Ecto neural progenitor cell (in vitro differentiated cells): Measurements from ENCODE around the gene KNDC1.
"Not testable (repeated sequence)": the region's sequence is repeated elsewhere in the genome, so short reads cannot be mapped to it uniquely, and the experiment has no call there.

Experiments used
- DNase-seq: peaks from one replicate; pipeline ENCODE4 v3.0.0-alpha.2; 2018; ENCODE audit warnings: low spot score

Gene KNDC1

GRCh38 chr10:133159950-133160825 lies at the start of gene KNDC1:
KNDC1 (plus strand) TSS chr10:133160219; CDS start chr10:133160468, 249 bp downstream.
- DNase-seq: peak; percentile 78

GRCh38 chr10:133110609-133111275 lies 49.3 kb upstream of the KNDC1 start:
- no peak for DNase-seq

GRCh38 chr10:133111640-133112039 lies 48.4 kb upstream of the KNDC1 start:
- not testable (repeated sequence) for DNase-seq

- no peak for DNase-seq
Measured at GRCh38 chr10:133113146-133113830, 46.7 kb upstream of the KNDC1 start.

GRCh38 chr10:133113847-133114246 lies 46.2 kb upstream of the KNDC1 start:
- DNase-seq: no peak

GRCh38 chr10:133114251-133114650 lies 45.8 kb upstream of the KNDC1 start:
- DNase-seq: no peak

- no peak for DNase-seq
Measured at GRCh38 chr10:133114726-133115452, 45.1 kb upstream of the KNDC1 start.

GRCh38 chr10:133115453-133115842 lies 44.6 kb upstream of the KNDC1 start:
- DNase-seq: no peak

GRCh38 chr10:133115976-133116375 lies 44.0 kb upstream of the KNDC1 start:
- no peak for DNase-seq

- DNase-seq: no peak
Measured at GRCh38 chr10:133116455-133116854, 43.6 kb upstream of the KNDC1 start.

GRCh38 chr10:133117036-133117687 lies 42.9 kb upstream of the KNDC1 start:
- no peak for DNase-seq

- DNase-seq: no peak
Measured at GRCh38 chr10:133117688-133118071, 42.3 kb upstream of the KNDC1 start.

- DNase-seq: no peak
Measured at GRCh38 chr10:133121479-133121878, 38.5 kb upstream of the KNDC1 start.

- no peak for DNase-seq
Measured at GRCh38 chr10:133122171-133122935, 37.7 kb upstream of the KNDC1 start.

- DNase-seq: no peak
Measured at GRCh38 chr10:133123050-133123745, 36.8 kb upstream of the KNDC1 start.

GRCh38 chr10:133123746-133124356 lies 36.2 kb upstream of the KNDC1 start:
- DNase-seq: no peak

GRCh38 chr10:133124357-133125211 lies 35.4 kb upstream of the KNDC1 start:
- peak; percentile 79 for DNase-seq

- DNase-seq: no peak
Measured at GRCh38 chr10:133125901-133126300, 34.1 kb upstream of the KNDC1 start.
